ENCODE results near the gene GANAB. TPM values are rescaled to one million over a fixed set of nuclear protein-coding genes. Genes with fewer than 3 reads are reported as not detected.
"Not testable (repeated sequence)": the region's sequence is repeated elsewhere in the genome, so short reads cannot be mapped to it uniquely, and the experiment has no call there.

The GANAB gene
- total RNA-seq, 4 donors from 2014 or later, result 108 to 166 (median 128) TPM

- no peak for ATAC-seq (ENCODE audit: low FRiP score)
- no peak for TF ChIP-seq CTCF (IDR thresholded peaks at IDR 0.05)
- no peak for DNase-seq (ENCODE audit: low spot score)
Observed at GRCh38 chr11:62632492-62632891, 13.9 kb downstream of the GANAB start.

- no peak for TF ChIP-seq CTCF (IDR thresholded peaks at IDR 0.05)
- no peak for DNase-seq (ENCODE audit: low spot score)
- ATAC-seq (ENCODE audit: low FRiP score), result no peak
Observed at GRCh38 chr11:62627713-62628112, 18.7 kb downstream of the GANAB start.

GRCh38 chr11:62622476-62623089 is 23.8 kb downstream of the GANAB start:
- ATAC-seq (ENCODE audit: low FRiP score) (peak; percentile 0), DNase-seq (ENCODE audit: low spot score) (no peak)
- TF ChIP-seq CTCF (IDR thresholded peaks at IDR 0.05), result no peak

- TF ChIP-seq CTCF (IDR thresholded peaks at IDR 0.05), result no peak
- ATAC-seq (ENCODE audit: low FRiP score) (peak; percentile 98), DNase-seq (ENCODE audit: low spot score) (peak; percentile 96)
Observed at GRCh38 chr11:62621567-62622470, 24.6 kb downstream of the GANAB start, which contains the start of gene B3GAT3. B3GAT3 (minus strand) TSS chr11:62621986; CDS start chr11:62621947, 39 bp downstream.

- ATAC-seq (ENCODE audit: low FRiP score) (no peak), DNase-seq (ENCODE audit: low spot score) (no peak)
- TF ChIP-seq CTCF (IDR thresholded peaks at IDR 0.05), result no peak
Observed at GRCh38 chr11:62621027-62621566, 25.3 kb downstream of the GANAB start.

GRCh38 chr11:62616957-62617356 is 29.5 kb downstream of the GANAB start:
- not testable (repeated sequence) for ATAC-seq (ENCODE audit: low FRiP score); DNase-seq (ENCODE audit: low spot score)

GRCh38 chr11:62615521-62615920 is 30.9 kb downstream of the GANAB start:
- DNase-seq (ENCODE audit: low spot score) (no peak), ATAC-seq (ENCODE audit: low FRiP score) (no peak)
- no peak for TF ChIP-seq CTCF (IDR thresholded peaks at IDR 0.05)

Data from omental fat pad (tissue), 4 donors.